ENCODE measurements around the gene RNU6-8. TPM values are rescaled to one million over a fixed set of nuclear protein-coding genes. Genes with fewer than 3 reads are reported as not detected.

The RNU6-8 gene
- total RNA-seq, 1 donor from 2014 or later, result not detected

GRCh38 chr14:32249371-32249770 is 46.3 kb upstream of the RNU6-8 start:
- Mint-ChIP-seq H3K4me3 (ENCODE audit: low read depth) (no peak overlapping the region), H3K27me3 (no peaks in the 10 kb centered on the region), H3K9me3 (ENCODE audit: low read depth) (no peaks in the 10 kb centered on the region), H3K27ac (no peak overlapping the region), H3K4me1 (ENCODE audit: low read depth) (no peaks in the 10 kb centered on the region), H3K36me3 (ENCODE audit: insufficient read depth) (no peaks in the 10 kb centered on the region)
- DNase-seq (ENCODE audit: low spot score, unreplicated experiment), result no peak
- no peak for TF ChIP-seq CTCF (IDR thresholded peaks at IDR 0.05; ENCODE audit: unreplicated experiment)

GRCh38 chr14:32246751-32247150 is 43.7 kb upstream of the RNU6-8 start:
- no peaks in the 10 kb centered on the region for H3K9me3 Mint-ChIP-seq (ENCODE audit: low read depth)
- no peaks in the 10 kb centered on the region for H3K27me3 Mint-ChIP-seq
- no peaks in the 10 kb centered on the region for H3K36me3 Mint-ChIP-seq (ENCODE audit: insufficient read depth)
- no peak for TF ChIP-seq CTCF (IDR thresholded peaks at IDR 0.05; ENCODE audit: unreplicated experiment)
- H3K27ac Mint-ChIP-seq, result no peak overlapping the region
- no peak overlapping the region for H3K4me3 Mint-ChIP-seq (ENCODE audit: low read depth)
- H3K4me1 Mint-ChIP-seq (ENCODE audit: low read depth), result no peaks in the 10 kb centered on the region
- no peak for DNase-seq (ENCODE audit: low spot score, unreplicated experiment)

GRCh38 chr14:32244404-32244803 is 41.3 kb upstream of the RNU6-8 start:
- no peak overlapping the region for H3K4me3 Mint-ChIP-seq (ENCODE audit: low read depth)
- peaks cover 7% of the 10 kb centered on the region for H3K9me3 Mint-ChIP-seq (ENCODE audit: low read depth)
- H3K4me1 Mint-ChIP-seq (ENCODE audit: low read depth), result no peaks in the 10 kb centered on the region
- H3K27ac Mint-ChIP-seq, result no peak overlapping the region
- no peak for DNase-seq (ENCODE audit: low spot score, unreplicated experiment)
- peaks cover 3% of the 10 kb centered on the region for H3K36me3 Mint-ChIP-seq (ENCODE audit: insufficient read depth)
- no peak for TF ChIP-seq CTCF (IDR thresholded peaks at IDR 0.05; ENCODE audit: unreplicated experiment)
- H3K27me3 Mint-ChIP-seq, result no peaks in the 10 kb centered on the region

GRCh38 chr14:32233260-32233659 is 30.2 kb upstream of the RNU6-8 start:
- no peak overlapping the region for H3K27ac Mint-ChIP-seq
- no peaks in the 10 kb centered on the region for H3K27me3 Mint-ChIP-seq
- TF ChIP-seq CTCF (IDR thresholded peaks at IDR 0.05; ENCODE audit: unreplicated experiment), result no peak
- no peak overlapping the region for H3K4me3 Mint-ChIP-seq (ENCODE audit: low read depth)
- H3K9me3 Mint-ChIP-seq (ENCODE audit: low read depth), result no peaks in the 10 kb centered on the region
- DNase-seq (ENCODE audit: low spot score, unreplicated experiment), result no peak
- H3K4me1 Mint-ChIP-seq (ENCODE audit: low read depth), result peaks cover 6% of the 10 kb centered on the region
- H3K36me3 Mint-ChIP-seq (ENCODE audit: insufficient read depth), result no peaks in the 10 kb centered on the region

- DNase-seq (ENCODE audit: low spot score, unreplicated experiment), result no peak
- Mint-ChIP-seq H3K4me3 (ENCODE audit: low read depth) (no peak overlapping the region), H3K27ac (no peak overlapping the region), H3K27me3 (no peaks in the 10 kb centered on the region), H3K9me3 (ENCODE audit: low read depth) (no peaks in the 10 kb centered on the region), H3K4me1 (ENCODE audit: low read depth) (peaks cover 6% of the 10 kb centered on the region), H3K36me3 (ENCODE audit: insufficient read depth) (no peaks in the 10 kb centered on the region)
- no peak for TF ChIP-seq CTCF (IDR thresholded peaks at IDR 0.05; ENCODE audit: unreplicated experiment)
Observed at GRCh38 chr14:32232481-32232880, 29.4 kb upstream of the RNU6-8 start.

Data from progenitor cell of endocrine pancreas (in vitro differentiated cells).